IPS-18c (cell line): ENCODE measurements around the gene RAG2.
A peak's percentile ranks its signal among the peaks of the same experiment; 100 is the strongest.

Experiments
- H3K4me3 ChIP-seq: 2 replicates; pipeline ENCODE4 v1.7.0; 2013; ENCODE audit warnings: low read depth, mild to moderate bottlenecking, low read length, moderate library complexity; ENCODE audit not compliant: insufficient read depth
- H3K9me3 ChIP-seq: one replicate; pipeline ENCODE4 v1.6.1; 2013; ENCODE audit warnings: mild to moderate bottlenecking, low read length, moderate library complexity; ENCODE audit not compliant: control insufficient read depth, insufficient read depth

The RAG2 gene

GRCh38 chr11:36605221-36606216 is 7.5 kb upstream of the RAG2 start:
- Histone ChIP-seq H3K9me3 (no peaks in the 10 kb centered on the region), H3K4me3 (no peak overlapping the region)

GRCh38 chr11:36602135-36602534 is 4.1 kb upstream of the RAG2 start:
- H3K9me3 ChIP-seq = no peaks in the 10 kb centered on the region
- H3K4me3 ChIP-seq = no peak overlapping the region

GRCh38 chr11:36601155-36601554 is 3.1 kb upstream of the RAG2 start:
- no peak overlapping the region for H3K4me3 ChIP-seq
- no peaks in the 10 kb centered on the region for H3K9me3 ChIP-seq

GRCh38 chr11:36600180-36600579 is 2.1 kb upstream of the RAG2 start:
- Histone ChIP-seq H3K9me3 (no peaks in the 10 kb centered on the region), H3K4me3 (no peak overlapping the region)

GRCh38 chr11:36596880-36597279 is 1.2 kb downstream of the RAG2 start:
- H3K4me3 ChIP-seq = no peak overlapping the region
- H3K9me3 ChIP-seq = no peaks in the 10 kb centered on the region

- H3K4me3 ChIP-seq = peak within 1 kb of the TSS; percentile 86
These were observed 3.6 kb downstream of the RAG2 start, which contains the start of gene IFTAP for GRCh38 chr11:36594316-36594989. IFTAP (plus strand) TSS chr11:36594502; CDS start chr11:36610104, 15,602 bp downstream.

GRCh38 chr11:36591433-36591832 is 6.6 kb downstream of the RAG2 start:
- H3K4me3 ChIP-seq = no peak overlapping the region
- no peaks in the 10 kb centered on the region for H3K9me3 ChIP-seq

More at GRCh38 chr11:36594316-36594989, 3.6 kb downstream of the RAG2 start, which contains the start of gene IFTAP:
- H3K9me3 ChIP-seq = no peaks in the 10 kb centered on the region

- no peak overlapping the region for H3K4me3 ChIP-seq
- no peaks in the 10 kb centered on the region for H3K9me3 ChIP-seq
These were observed 7.5 kb downstream of the RAG2 start for GRCh38 chr11:36590513-36590912.

GRCh38 chr11:36588099-36588498 is 9.9 kb downstream of the RAG2 start:
- no peak overlapping the region for H3K4me3 ChIP-seq

GRCh38 chr11:36586543-36586942 is 11.5 kb downstream of the RAG2 start:
- Histone ChIP-seq H3K9me3 (no peaks in the 10 kb centered on the region), H3K4me3 (no peak overlapping the region)

More at GRCh38 chr11:36588099-36588498, 9.9 kb downstream of the RAG2 start:
- H3K9me3 ChIP-seq = no peaks in the 10 kb centered on the region

GRCh38 chr11:36583667-36584066 is 14.4 kb downstream of the RAG2 start:
- H3K9me3 ChIP-seq = peaks cover 4% of the 10 kb centered on the region
- H3K4me3 ChIP-seq = no peak overlapping the region

- no peak overlapping the region for H3K4me3 ChIP-seq
These were observed 16.5 kb downstream of the RAG2 start for GRCh38 chr11:36581536-36581935.

GRCh38 chr11:36578458-36578857 is 19.6 kb downstream of the RAG2 start:
- peaks cover 4% of the 10 kb centered on the region for H3K9me3 ChIP-seq
- no peak overlapping the region for H3K4me3 ChIP-seq

More at GRCh38 chr11:36581536-36581935, 16.5 kb downstream of the RAG2 start:
- H3K9me3 ChIP-seq = peaks cover 4% of the 10 kb centered on the region

GRCh38 chr11:36577859-36578258 is 20.2 kb downstream of the RAG2 start:
- H3K9me3 ChIP-seq = peaks cover 4% of the 10 kb centered on the region
- H3K4me3 ChIP-seq = no peak overlapping the region

GRCh38 chr11:36577373-36577772 is 20.7 kb downstream of the RAG2 start:
- peaks cover 4% of the 10 kb centered on the region for H3K9me3 ChIP-seq
- H3K4me3 ChIP-seq = no peak overlapping the region

- H3K4me3 ChIP-seq = no peak overlapping the region
- no peaks in the 10 kb centered on the region for H3K9me3 ChIP-seq
These were observed 23.6 kb downstream of the RAG2 start for GRCh38 chr11:36574486-36574885.

- no peaks in the 10 kb centered on the region for H3K9me3 ChIP-seq
- H3K4me3 ChIP-seq = no peak overlapping the region
These were observed 28.9 kb downstream of the RAG2 start for GRCh38 chr11:36569095-36569494.

GRCh38 chr11:36567694-36568093 is 30.3 kb downstream of the RAG2 start, which contains the start of gene RAG1:
RAG1 (plus strand) TSS chr11:36568007; CDS start chr11:36573305, 5,298 bp downstream.
- no peaks in the 10 kb centered on the region for H3K9me3 ChIP-seq
- no peak within 1 kb of the TSS for H3K4me3 ChIP-seq
